PC-3 (cell line): ENCODE measurements around the gene H6PD. TPM values are rescaled to one million over a fixed set of nuclear protein-coding genes. Genes with fewer than 3 reads are reported as not detected.

ENCODE experiments used
- ATAC-seq: fragments of 200-7000 bp; cut with Tn5 transposase; 2 replicates; pipeline ENCODE4 v1.9.1; 2020; ENCODE audit warnings: mild to moderate bottlenecking, moderate library complexity
- BruUV-seq: library from RNA; stranded (reverse); fragments of 400-500 nt; replicated peaks from 2 replicates; lab custom pipeline; 2021; lab: Mats Ljungman, UMichigan
- CTCF ChIA-PET: fragments of 300-600 bp; sonication (Branson Sonifier 250); formaldehyde crosslinking; loops from one replicate; lab custom pipeline; 2022; ENCODE audit warnings: antibody characterized with exemption; lab: Charles Lee
- POLR2A ChIA-PET: fragments of 300-600 bp; sonication (Branson Sonifier 250); formaldehyde crosslinking; loops from one replicate; lab custom pipeline; 2022; ENCODE audit warnings: antibody characterized with exemption; ENCODE audit not compliant: unreplicated experiment; lab: Charles Lee
- DNase-seq: peaks from one replicate; pipeline ENCODE4 v3.0.0-alpha.2; 2015
- H2AFZ ChIP-seq: fragments of 300-600 bp; sonication (generic); 2 replicates; pipeline ENCODE4 v1.6.0; 2016; ENCODE audit warnings: antibody characterized with exemption, low read length
- H3F3A ChIP-seq: fragments of 300-600 bp; sonication (generic); one replicate; pipeline ENCODE4 v1.6.0; 2017; ENCODE audit warnings: antibody characterized with exemption, low read length, control low read depth, mild to moderate bottlenecking; ENCODE audit not compliant: unreplicated experiment
- H3K27ac ChIP-seq: fragments of 300-600 bp; sonication (generic); 2 replicates; pipeline ENCODE4 v1.5.1; 2016; ENCODE audit warnings: mild to moderate bottlenecking, low read length
- H3K27me3 ChIP-seq: fragments of 300-600 bp; sonication (generic); 2 replicates; pipeline ENCODE4 v1.6.1; 2016; ENCODE audit warnings: low read length, mixed read lengths
- H3K36me3 ChIP-seq: fragments of 300-600 bp; sonication (generic); 2 replicates; pipeline ENCODE4 v1.6.1; 2016; ENCODE audit warnings: low read depth, mixed run types, low read length, mixed read lengths
- H3K4me1 ChIP-seq: fragments of 300-600 bp; sonication (generic); 2 replicates; pipeline ENCODE4 v1.5.1; 2016; ENCODE audit warnings: low read length; ENCODE audit not compliant: insufficient read depth
- H3K4me2 ChIP-seq: fragments of 300-600 bp; sonication (generic); 2 replicates; pipeline ENCODE4 v1.6.0; 2016; ENCODE audit warnings: low read length
- H3K4me3 ChIP-seq: fragments of 300-600 bp; sonication (generic); 2 replicates; pipeline ENCODE4 v1.5.1; 2016; ENCODE audit warnings: mild to moderate bottlenecking, low read length, mixed read lengths
- H3K79me2 ChIP-seq: fragments of 300-600 bp; sonication (generic); 2 replicates; pipeline ENCODE4 v1.6.1; 2017; ENCODE audit warnings: low read length, mixed read lengths
- H3K9ac ChIP-seq: fragments of 300-600 bp; sonication (generic); 2 replicates; pipeline ENCODE4 v1.6.0; 2016; ENCODE audit warnings: mild to moderate bottlenecking, low read length
- H3K9me2 ChIP-seq: fragments of 300-600 bp; sonication (generic); replicated peaks from 2 replicates; pipeline ENCODE4 v1.6.1; 2016; ENCODE audit warnings: mixed run types, low read length, mixed read lengths
- H3K9me3 ChIP-seq: fragments of 300-600 bp; sonication (generic); 2 replicates; pipeline ENCODE4 v1.6.1; 2016; ENCODE audit warnings: low read length, mixed read lengths
- H4K20me1 ChIP-seq: fragments of 300-600 bp; sonication (generic); 2 replicates; pipeline ENCODE4 v1.6.1; 2016; ENCODE audit warnings: low read length, mixed read lengths
- EZH2 ChIP-seq: fragments of 300-600 bp; sonication (generic); IDR thresholded peaks from one replicate; pipeline ENCODE4 v1.6.1; 2017; ENCODE audit warnings: antibody characterized with exemption, mild to moderate bottlenecking, low read length; ENCODE audit not compliant: unreplicated experiment
- EZH2phosphoT487 ChIP-seq: fragments of 300-600 bp; sonication (generic); IDR thresholded peaks from 2 replicates; pipeline ENCODE4 v1.6.1; 2018; ENCODE audit warnings: mild to moderate bottlenecking, antibody characterized with exemption, low read length, borderline replicate concordance
- intact Hi-C: fragments of 100-400 bp; cut with micrococcal nuclease; formaldehyde crosslinking; loops from 2 replicates; pipeline ENCODE4 v1.9.0; 2023
- total RNA-seq: library from RNA; depleted of rRNA; stranded (reverse); fragments of >200 nt; gene quantifications from 2 replicates; pipeline ENCODE4 v1.2.3, GENCODE V29; 2014
- TF ChIP-seq, protein P1 (sequence below): fragments of 300-600 bp; sonication (generic); conservative IDR thresholded peaks from 2 replicates; pipeline ENCODE4 v1.5.1; 2017; ENCODE audit warnings: antibody characterized with exemption, low read depth, mild to moderate bottlenecking, low read length

The H6PD gene
- total RNA-seq, 1 experiment from 2014 or later = 6.8 TPM

DNA sequence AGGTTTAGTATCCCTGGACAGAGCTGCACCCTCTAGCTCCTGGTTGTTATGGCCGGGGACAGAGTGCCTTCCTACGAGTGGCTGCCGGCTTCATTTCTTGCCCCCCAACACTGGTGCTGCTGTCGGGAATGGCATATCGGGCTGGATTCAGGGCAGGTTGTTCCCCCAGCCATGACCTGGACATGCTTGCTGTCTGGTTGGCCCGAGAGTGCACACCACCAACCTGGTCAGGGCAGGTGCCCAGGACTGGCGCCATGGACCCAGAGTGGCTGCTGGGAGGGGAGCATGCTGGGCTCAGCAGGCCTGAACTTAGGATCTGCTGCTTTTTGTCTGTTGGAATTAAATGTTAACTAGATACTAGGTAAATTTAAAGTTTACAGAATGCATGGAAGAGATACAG lies 21.8 kb downstream of the H6PD start:
- Histone ChIP-seq H4K20me1 (no peaks in the 10 kb centered on the region), H3K4me3 (no peak overlapping the region), H3K4me1 (no peaks in the 10 kb centered on the region), H2AFZ (no peak overlapping the region), H3K9ac (no peak overlapping the region), H3K9me3 (no peaks in the 10 kb centered on the region; the same call in 1 of the 2 replicates), H3K36me3 (no peaks in the 10 kb centered on the region; the same call in 1 of the 2 replicates), H3K79me2 (no peaks in the 10 kb centered on the region), H3K27ac (no peak overlapping the region), H3K27me3 (no peaks in the 10 kb centered on the region), H3K4me2 (no peak overlapping the region), H3F3A (no peaks in the 10 kb centered on the region), H3K9me2 (no peaks in the 10 kb centered on the region)
- ATAC-seq (no peak), DNase-seq (no peak)
- CTCF ChIA-PET = no interaction called here
- intact Hi-C loops = no loop called here
- no peak for TF ChIP-seq EZH2phosphoT487
- TF ChIP-seq, protein P1, sequence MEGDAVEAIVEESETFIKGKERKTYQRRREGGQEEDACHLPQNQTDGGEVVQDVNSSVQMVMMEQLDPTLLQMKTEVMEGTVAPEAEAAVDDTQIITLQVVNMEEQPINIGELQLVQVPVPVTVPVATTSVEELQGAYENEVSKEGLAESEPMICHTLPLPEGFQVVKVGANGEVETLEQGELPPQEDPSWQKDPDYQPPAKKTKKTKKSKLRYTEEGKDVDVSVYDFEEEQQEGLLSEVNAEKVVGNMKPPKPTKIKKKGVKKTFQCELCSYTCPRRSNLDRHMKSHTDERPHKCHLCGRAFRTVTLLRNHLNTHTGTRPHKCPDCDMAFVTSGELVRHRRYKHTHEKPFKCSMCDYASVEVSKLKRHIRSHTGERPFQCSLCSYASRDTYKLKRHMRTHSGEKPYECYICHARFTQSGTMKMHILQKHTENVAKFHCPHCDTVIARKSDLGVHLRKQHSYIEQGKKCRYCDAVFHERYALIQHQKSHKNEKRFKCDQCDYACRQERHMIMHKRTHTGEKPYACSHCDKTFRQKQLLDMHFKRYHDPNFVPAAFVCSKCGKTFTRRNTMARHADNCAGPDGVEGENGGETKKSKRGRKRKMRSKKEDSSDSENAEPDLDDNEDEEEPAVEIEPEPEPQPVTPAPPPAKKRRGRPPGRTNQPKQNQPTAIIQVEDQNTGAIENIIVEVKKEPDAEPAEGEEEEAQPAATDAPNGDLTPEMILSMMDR = no peak
- TF ChIP-seq EZH2 = no peak
- BruUV-seq = no TSS peak
- POLR2A ChIA-PET = no interaction called here

DNA sequence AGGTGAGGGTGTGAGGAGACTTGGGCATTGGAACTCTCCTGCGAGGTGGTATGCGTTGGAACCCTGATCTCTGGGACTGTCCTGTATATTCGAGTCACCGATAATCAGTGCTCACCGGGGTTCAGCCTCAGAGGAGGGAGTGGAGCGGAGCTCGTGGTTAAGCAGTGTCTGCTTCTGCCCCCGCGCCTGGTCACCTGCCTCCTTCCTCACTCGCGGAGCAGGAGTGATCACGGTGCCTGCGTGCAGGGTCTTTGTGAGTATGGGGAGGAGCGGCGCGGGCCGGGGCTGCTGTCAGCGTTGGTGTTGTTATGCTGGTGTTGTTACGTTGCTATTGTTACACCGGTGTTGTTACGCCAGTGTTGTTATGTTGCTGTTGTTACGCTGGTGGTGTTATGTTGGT lies 23.3 kb downstream of the H6PD start:
- Histone ChIP-seq H3K4me1 (no peaks in the 10 kb centered on the region), H4K20me1 (no peaks in the 10 kb centered on the region), H2AFZ (no peak overlapping the region), H3K9me2 (no peaks in the 10 kb centered on the region), H3K27ac (no peak overlapping the region), H3K4me3 (no peak overlapping the region), H3K4me2 (no peak overlapping the region), H3K36me3 (no peaks in the 10 kb centered on the region; the same call in 1 of the 2 replicates), H3K9me3 (no peaks in the 10 kb centered on the region; the same call in 1 of the 2 replicates), H3K79me2 (no peaks in the 10 kb centered on the region), H3F3A (no peaks in the 10 kb centered on the region), H3K9ac (no peak overlapping the region), H3K27me3 (no peaks in the 10 kb centered on the region)
- no peak for TF ChIP-seq EZH2
- TF ChIP-seq, protein P1 = no peak
- no peak for TF ChIP-seq EZH2phosphoT487
- no peak for ATAC-seq
- ChIA-PET POLR2A (no interaction called here), CTCF (no interaction called here)
- intact Hi-C loops = no loop called here
- DNase-seq = no peak
- BruUV-seq = no TSS peak

DNA sequence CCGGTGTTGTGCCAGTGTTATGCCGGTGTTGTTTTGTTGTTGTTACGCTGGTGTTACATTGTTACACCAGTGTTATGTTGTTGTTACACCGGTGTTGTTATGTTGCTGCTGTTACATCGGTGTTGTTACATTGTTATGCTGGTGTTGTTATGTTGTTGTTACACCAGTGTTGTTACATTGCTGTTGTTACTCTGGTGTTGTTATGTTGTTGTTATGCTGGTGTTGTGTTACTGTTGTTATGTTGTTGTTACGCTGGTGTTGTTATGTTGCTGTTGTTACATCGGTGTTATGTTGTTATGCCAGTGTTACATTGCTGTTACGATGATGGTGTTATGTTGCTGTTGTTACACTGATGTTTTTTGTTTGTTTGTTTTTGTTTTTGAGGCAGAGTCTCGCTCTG lies 24.1 kb downstream of the H6PD start:
- ChIA-PET POLR2A (no interaction called here), CTCF (no interaction called here)
- Histone ChIP-seq H3K36me3 (no peaks in the 10 kb centered on the region; the same call in 1 of the 2 replicates), H4K20me1 (no peaks in the 10 kb centered on the region), H3K9me2 (no peaks in the 10 kb centered on the region), H3K27ac (no peak overlapping the region), H3F3A (no peaks in the 10 kb centered on the region), H3K9ac (no peak overlapping the region), H2AFZ (no peak overlapping the region), H3K4me1 (no peaks in the 10 kb centered on the region), H3K9me3 (no peaks in the 10 kb centered on the region; the same call in 1 of the 2 replicates), H3K79me2 (no peaks in the 10 kb centered on the region), H3K27me3 (no peaks in the 10 kb centered on the region), H3K4me2 (no peak overlapping the region), H3K4me3 (no peak overlapping the region)
- intact Hi-C loops = no loop called here
- BruUV-seq = no TSS peak
- no peak for DNase-seq
- TF ChIP-seq, protein P1 = no peak
- no peak for TF ChIP-seq EZH2phosphoT487
- TF ChIP-seq EZH2 = no peak
- ATAC-seq = no peak
